Measurements from ENCODE around the gene TIPRL.
A peak's percentile ranks its signal among the peaks of the same experiment; 100 is the strongest.

TIPRL gene

DNA sequence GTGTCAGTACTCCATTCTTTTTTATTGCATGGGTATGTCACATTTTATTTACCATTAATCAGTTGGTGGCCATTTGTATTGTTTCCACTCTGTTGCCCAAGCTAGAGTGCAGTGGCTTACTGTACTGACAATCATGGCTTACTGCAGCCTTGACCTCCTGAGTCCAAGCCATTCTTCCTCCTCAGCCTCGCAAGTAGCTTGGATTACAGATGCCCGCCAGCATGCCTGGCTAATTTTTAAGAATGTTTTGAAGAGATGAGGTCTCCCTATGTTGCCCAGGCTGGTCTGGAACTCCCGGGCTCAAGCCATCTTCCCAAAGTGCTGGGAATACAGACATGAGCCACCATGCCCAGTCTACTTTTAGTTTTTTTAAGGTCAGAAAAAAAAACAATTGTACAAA is 46.2 kb downstream of the TIPRL start:
- no peak for TF ChIP-seq CTCF (IDR thresholded peaks at IDR 0.05; ENCODE audit: borderline replicate concordance, insufficient read depth, low read depth, low read length)
- H3K4me3 ChIP-seq (ENCODE audit: low read depth, low read length): peak overlapping the region; percentile 100

DNA sequence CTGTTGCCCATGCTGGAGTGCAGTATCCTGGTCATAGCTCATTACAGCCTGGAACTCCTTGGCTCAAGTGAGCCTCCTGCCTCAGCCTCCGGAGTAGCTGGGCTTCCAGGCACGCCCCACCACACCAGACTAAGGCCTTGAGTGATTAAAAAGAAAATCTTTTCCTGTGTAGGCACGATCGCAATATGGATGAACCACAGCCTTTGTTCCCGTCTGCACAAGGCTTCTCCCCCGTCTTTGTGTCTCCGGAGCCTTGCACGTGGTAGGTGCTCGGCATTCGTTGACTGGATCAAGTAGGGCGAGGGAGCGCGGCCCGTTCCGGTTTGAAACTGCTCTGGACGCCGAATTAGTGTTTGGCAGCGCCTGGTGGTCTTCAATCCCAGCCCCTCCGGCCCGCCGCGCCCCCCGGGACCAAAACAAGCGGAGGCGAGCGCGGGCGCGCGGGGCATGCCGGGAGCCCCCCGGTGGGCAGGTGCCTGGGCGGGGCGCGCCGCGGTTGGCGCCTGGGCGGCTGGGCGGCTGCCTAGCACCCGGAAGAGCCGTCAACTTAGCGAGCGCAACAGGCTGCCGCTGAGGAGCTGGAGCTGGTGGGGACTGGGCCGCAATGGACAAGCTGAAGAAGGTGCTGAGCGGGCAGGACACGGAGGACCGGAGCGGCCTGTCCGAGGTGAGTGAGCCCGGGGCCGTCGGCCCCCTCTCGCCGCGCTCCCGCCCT is 46.9 kb downstream of the TIPRL start, which contains the start of gene SFT2D2:
Gene SFT2D2 (plus strand): TSS at position 529 of the 715 bp plus-strand sequence. CDS start 76 bp downstream, at position 605.
- peak within 1 kb of the TSS; percentile 100 for H3K4me3 ChIP-seq (ENCODE audit: low read depth, low read length)
- no peak for TF ChIP-seq CTCF (IDR thresholded peaks at IDR 0.05; ENCODE audit: borderline replicate concordance, insufficient read depth, low read depth, low read length)

GRCh38 chr1:168227620-168228019 is 48.9 kb downstream of the TIPRL start:
- H3K4me3 ChIP-seq (ENCODE audit: low read depth, low read length): no peak overlapping the region

DNA sequence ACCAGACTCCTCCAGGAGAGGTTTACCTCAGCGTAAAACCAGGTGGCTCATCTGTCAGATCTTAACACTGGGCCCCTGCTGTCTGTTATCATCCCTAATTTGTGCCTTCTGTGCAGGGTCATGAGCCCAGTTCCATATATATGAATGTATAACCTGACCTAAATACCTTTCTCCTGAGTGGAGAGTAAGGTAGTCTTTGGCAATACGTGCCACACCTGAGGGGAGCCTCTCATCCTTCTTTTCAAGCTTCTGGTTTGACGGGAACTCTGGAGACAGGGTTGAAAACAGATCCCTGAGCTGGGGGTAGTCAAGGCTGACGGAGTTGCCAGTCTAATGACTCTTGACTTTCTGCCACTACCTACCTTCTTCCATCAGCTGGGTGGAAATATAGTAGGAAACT is 51.1 kb downstream of the TIPRL start:
- no peak for TF ChIP-seq CTCF (IDR thresholded peaks at IDR 0.05; ENCODE audit: borderline replicate concordance, insufficient read depth, low read depth, low read length)
- no peak overlapping the region for H3K4me3 ChIP-seq (ENCODE audit: low read depth, low read length)

More at GRCh38 chr1:168227620-168228019, 48.9 kb downstream of the TIPRL start:
- no peak for TF ChIP-seq CTCF (IDR thresholded peaks at IDR 0.05; ENCODE audit: borderline replicate concordance, insufficient read depth, low read depth, low read length)

- no peak for TF ChIP-seq CTCF (IDR thresholded peaks at IDR 0.05; ENCODE audit: borderline replicate concordance, insufficient read depth, low read depth, low read length)
- no peak overlapping the region for H3K4me3 ChIP-seq (ENCODE audit: low read depth, low read length)
Measured at GRCh38 chr1:168230709-168231108, 51.9 kb downstream of the TIPRL start.

- H3K4me3 ChIP-seq (ENCODE audit: low read depth, low read length): no peak overlapping the region
- peak; percentile 71 for TF ChIP-seq CTCF (IDR thresholded peaks at IDR 0.05; ENCODE audit: borderline replicate concordance, insufficient read depth, low read depth, low read length)
Measured at GRCh38 chr1:168234846-168235547, 56.2 kb downstream of the TIPRL start.

GRCh38 chr1:168235548-168235885 is 56.8 kb downstream of the TIPRL start:
- TF ChIP-seq CTCF (IDR thresholded peaks at IDR 0.05; ENCODE audit: borderline replicate concordance, insufficient read depth, low read depth, low read length): no peak

More at GRCh38 chr1:168235548-168235885, 56.8 kb downstream of the TIPRL start:
- H3K4me3 ChIP-seq (ENCODE audit: low read depth, low read length): no peak overlapping the region
